A673 (cell line): ENCODE data around the gene KMT2C. TPM values are rescaled to one million over a fixed set of nuclear protein-coding genes. Genes with fewer than 3 reads are reported as not detected.

Experiments
- BruUV-seq: library from RNA; stranded (reverse); fragments of 400-500 nt; replicated peaks from 2 replicates; lab custom pipeline; 2021; lab: Mats Ljungman, UMichigan
- CTCF ChIA-PET: fragments of 300-600 bp; sonication (Branson Sonifier 250); formaldehyde crosslinking; loops from one replicate; lab custom pipeline; 2022; ENCODE audit warnings: antibody characterized with exemption; lab: Charles Lee
- POLR2A ChIA-PET: fragments of 300-600 bp; sonication (Branson Sonifier 250); formaldehyde crosslinking; loops from one replicate; lab custom pipeline; 2022; ENCODE audit warnings: antibody characterized with exemption; ENCODE audit not compliant: low non-redundant PET; lab: Charles Lee
- DNase-seq: peaks from one replicate; pipeline ENCODE4 v3.0.0-alpha.2; 2015; ENCODE audit warnings: low spot score
- H3K27ac ChIP-seq: fragments of 200-600 bp; sonication (generic); 2 replicates; pipeline ENCODE4 v1.5.1; 2016; ENCODE audit warnings: mixed run types, low read depth, mild to moderate bottlenecking, mixed read lengths, antibody characterized with exemption, low read length; ENCODE audit not compliant: poor library complexity, severe bottlenecking
- H3K27me3 ChIP-seq: fragments of 200-600 bp; sonication (generic); replicated peaks from 2 replicates; pipeline ENCODE4 v1.6.1; 2017; ENCODE audit warnings: mixed run types, low read depth, mild to moderate bottlenecking, mixed read lengths, antibody characterized with exemption, low read length; ENCODE audit not compliant: insufficient read depth, poor library complexity
- H3K36me3 ChIP-seq: fragments of 200-600 bp; sonication (generic); 2 replicates; pipeline ENCODE4 v1.6.1; 2016; ENCODE audit warnings: mixed run types, mild to moderate bottlenecking, mixed read lengths, antibody characterized with exemption, low read length; ENCODE audit not compliant: insufficient read depth, poor library complexity, severe bottlenecking
- H3K4me1 ChIP-seq: fragments of 200-600 bp; sonication (generic); 2 replicates; pipeline ENCODE4 v1.6.1; 2017; ENCODE audit warnings: mixed run types, mild to moderate bottlenecking, mixed read lengths, antibody characterized with exemption, low read length; ENCODE audit not compliant: insufficient read depth, poor library complexity, severe bottlenecking
- H3K4me3 ChIP-seq: fragments of 200-600 bp; sonication (generic); 2 replicates; pipeline ENCODE4 v1.5.1; 2016; ENCODE audit warnings: low read depth, mixed run types, mild to moderate bottlenecking, mixed read lengths, low read length; ENCODE audit not compliant: poor library complexity, severe bottlenecking
- H3K9me3 ChIP-seq: fragments of 200-600 bp; sonication (generic); 2 replicates; pipeline ENCODE4 v1.6.1; 2016; ENCODE audit warnings: mixed run types, low read depth, mild to moderate bottlenecking, mixed read lengths, antibody characterized with exemption, low read length; ENCODE audit not compliant: poor library complexity, severe bottlenecking
- CTCF ChIP-seq: fragments of 300-800, 200-600 bp; sonication (generic); conservative IDR thresholded peaks from 2 replicates; pipeline ENCODE4 v1.5.1; 2017; ENCODE audit warnings: low read depth, mild to moderate bottlenecking, antibody characterized with exemption, low read length, moderate library complexity, mixed read lengths
- EZH2 ChIP-seq: fragments of 200-600 bp; sonication (generic); IDR thresholded peaks from 2 replicates; pipeline ENCODE4 v1.6.1; 2017; ENCODE audit warnings: borderline replicate concordance, low read depth, mild to moderate bottlenecking, mixed read lengths, antibody characterized with exemption, low read length; ENCODE audit not compliant: poor library complexity, severe bottlenecking
- intact Hi-C: fragments of 100-400 bp; cut with micrococcal nuclease; formaldehyde crosslinking; loops from one replicate; pipeline ENCODE4 v1.10.0; 2022; ENCODE audit not compliant: unreplicated experiment
- total RNA-seq: library from RNA; stranded (reverse); gene quantifications from 2 replicates; pipeline ENCODE4 v1.2.3, GENCODE V29; 2021

KMT2C gene
- total RNA-seq, 1 experiment from 2014 or later: 52.9 TPM

DNA sequence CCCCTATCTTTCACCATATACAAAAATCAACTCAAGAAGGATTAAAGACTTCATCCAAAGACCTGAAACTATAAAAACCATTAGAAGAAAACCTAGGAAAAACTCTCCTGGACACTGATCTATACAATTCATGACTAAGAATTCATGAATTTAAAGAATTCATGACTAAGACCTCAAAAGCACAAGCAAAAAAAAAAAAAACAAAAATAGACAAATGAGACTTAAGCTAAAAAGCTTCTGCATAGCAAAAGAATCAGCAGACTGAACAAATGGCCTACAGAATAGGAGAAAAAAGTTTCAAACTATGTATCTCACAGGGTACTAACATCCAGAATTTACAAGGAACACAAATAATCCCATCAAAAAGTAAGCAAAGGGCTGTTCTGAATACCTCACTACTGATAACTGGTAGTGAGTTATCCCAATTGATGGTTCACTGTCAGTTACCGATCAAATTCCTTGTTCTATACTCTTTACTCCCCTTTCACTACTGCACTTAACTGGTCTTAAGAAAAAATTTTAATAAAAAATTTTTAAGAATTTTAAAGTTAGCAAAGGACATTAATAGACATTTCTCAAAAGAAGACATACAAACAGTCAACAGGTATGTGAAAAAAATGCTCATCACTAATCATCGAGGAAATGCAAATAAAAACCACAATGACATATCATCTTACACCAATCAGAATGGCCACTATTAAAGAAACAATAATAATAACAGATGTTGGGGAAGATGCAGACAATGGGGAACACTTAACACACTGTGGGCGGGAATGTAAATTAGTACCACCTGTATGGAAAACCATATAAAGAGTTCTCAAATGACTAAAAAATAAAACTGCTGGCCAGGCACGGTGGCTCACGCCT lies 33.2 kb downstream of the KMT2C start:
- H3K27me3 ChIP-seq: no peaks in the 10 kb centered on the region
- POLR2A ChIA-PET: interaction anchor here (0.6 kb wide), 1 partner anchor 27 kb away, joined by 8 read pairs; no protein-coding TSS in a partner anchor
- DNase-seq: no peak
- no peaks in the 10 kb centered on the region for H3K4me1 ChIP-seq
- no peaks in the 10 kb centered on the region for H3K36me3 ChIP-seq
- CTCF ChIA-PET: no interaction called here
- no TSS peak for BruUV-seq
- intact Hi-C loops: no loop called here
- H3K4me3 ChIP-seq: no peak overlapping the region
- H3K9me3 ChIP-seq: peaks cover 48% of the 10 kb centered on the region
- no peak overlapping the region for H3K27ac ChIP-seq
- no peak for TF ChIP-seq CTCF
- TF ChIP-seq EZH2: no peak

GRCh38 chr7:152399344-152399743 lies 36.5 kb downstream of the KMT2C start:
- H3K9me3 ChIP-seq: peaks cover 23% of the 10 kb centered on the region
- no peaks in the 10 kb centered on the region for H3K27me3 ChIP-seq
- no TSS peak for BruUV-seq
- ChIA-PET CTCF (no interaction called here), POLR2A (interaction anchor here (0.6 kb wide), 1 partner anchor 10 kb away, joined by 4 read pairs; no protein-coding TSS in a partner anchor)
- no peaks in the 10 kb centered on the region for H3K4me1 ChIP-seq
- H3K27ac ChIP-seq: no peak overlapping the region
- no peak overlapping the region for H3K4me3 ChIP-seq
- intact Hi-C loops: no loop called here
- no peak for DNase-seq
- no peak for TF ChIP-seq CTCF
- no peak for TF ChIP-seq EZH2
- H3K36me3 ChIP-seq: no peaks in the 10 kb centered on the region

DNA sequence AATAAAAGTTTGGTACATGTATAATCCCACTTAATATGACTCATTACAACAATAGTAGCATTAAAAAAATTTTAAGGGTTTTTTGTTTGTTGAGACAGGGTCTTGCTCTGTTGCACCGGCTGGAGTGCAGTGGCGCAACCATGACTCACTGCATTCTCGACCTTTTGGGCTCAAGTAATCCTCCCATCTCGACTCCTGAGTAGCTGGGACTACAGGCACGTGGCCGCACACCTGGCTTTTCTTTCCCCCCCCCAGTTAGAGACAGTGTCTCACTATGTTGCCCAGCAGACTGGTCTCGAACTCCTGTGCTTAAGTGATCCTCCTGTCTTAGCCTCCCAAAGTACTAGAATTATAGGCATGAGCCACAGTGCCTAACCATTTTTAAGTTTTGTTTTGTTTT lies 40.7 kb downstream of the KMT2C start:
- no peaks in the 10 kb centered on the region for H3K27me3 ChIP-seq
- DNase-seq: no peak
- BruUV-seq: no TSS peak
- no peak overlapping the region for H3K4me3 ChIP-seq
- POLR2A ChIA-PET: no interaction called here
- TF ChIP-seq CTCF (no peak), EZH2 (no peak)
- intact Hi-C loops: no loop called here
- peaks cover 4% of the 10 kb centered on the region for H3K9me3 ChIP-seq
- CTCF ChIA-PET: no interaction called here
- no peak overlapping the region for H3K27ac ChIP-seq
- H3K36me3 ChIP-seq: no peaks in the 10 kb centered on the region
- no peaks in the 10 kb centered on the region for H3K4me1 ChIP-seq
